Limb (tissue), 2 donors: ENCODE results near the gene TMOD1.
"Not testable (repeated sequence)": the region's sequence is repeated elsewhere in the genome, so short reads cannot be mapped to it uniquely, and the experiment has no call there.

ENCODE experiments used
- DNase-seq, 2 donors: peaks; one replicate each; pipeline ENCODE4 v3.0.0-alpha.2; 2016; ENCODE audit errors: extremely low spot score in 2 of 2

Gene TMOD1

DNA sequence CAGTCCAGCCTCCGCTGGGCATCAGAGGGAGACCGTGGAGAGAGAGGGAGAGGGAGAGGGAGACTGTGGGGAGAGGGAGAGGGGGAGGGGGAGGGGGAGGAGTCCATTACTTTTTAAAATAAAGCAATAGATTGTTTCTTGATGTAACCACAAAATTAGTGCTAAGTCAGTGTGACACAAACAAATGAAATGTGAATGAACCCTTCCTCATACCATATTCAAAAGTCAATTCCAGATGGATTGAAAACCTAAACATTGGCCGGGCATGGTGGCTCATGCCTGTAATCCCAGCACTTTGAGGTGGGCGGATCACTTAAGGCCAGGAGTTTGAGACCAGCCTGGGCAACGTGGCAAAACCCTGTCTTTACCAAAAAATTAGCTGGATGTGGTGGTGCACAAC lies 2.6 kb upstream of the TMOD1 start:
- DNase-seq = not testable (repeated sequence)

GRCh38 chr9:97500263-97500662 lies 1.2 kb upstream of the TMOD1 start:
- no peak for DNase-seq

- DNase-seq = no peak
Observed at GRCh38 chr9:97500765-97501176, 695 bp upstream of the TMOD1 start.

- no peak for DNase-seq
Observed at GRCh38 chr9:97501972-97502221, 431 bp downstream of the TMOD1 start.

- DNase-seq = peak in 1 of 2 donors; percentile 36
Observed at GRCh38 chr9:97502222-97502983, 937 bp downstream of the TMOD1 start.

DNA sequence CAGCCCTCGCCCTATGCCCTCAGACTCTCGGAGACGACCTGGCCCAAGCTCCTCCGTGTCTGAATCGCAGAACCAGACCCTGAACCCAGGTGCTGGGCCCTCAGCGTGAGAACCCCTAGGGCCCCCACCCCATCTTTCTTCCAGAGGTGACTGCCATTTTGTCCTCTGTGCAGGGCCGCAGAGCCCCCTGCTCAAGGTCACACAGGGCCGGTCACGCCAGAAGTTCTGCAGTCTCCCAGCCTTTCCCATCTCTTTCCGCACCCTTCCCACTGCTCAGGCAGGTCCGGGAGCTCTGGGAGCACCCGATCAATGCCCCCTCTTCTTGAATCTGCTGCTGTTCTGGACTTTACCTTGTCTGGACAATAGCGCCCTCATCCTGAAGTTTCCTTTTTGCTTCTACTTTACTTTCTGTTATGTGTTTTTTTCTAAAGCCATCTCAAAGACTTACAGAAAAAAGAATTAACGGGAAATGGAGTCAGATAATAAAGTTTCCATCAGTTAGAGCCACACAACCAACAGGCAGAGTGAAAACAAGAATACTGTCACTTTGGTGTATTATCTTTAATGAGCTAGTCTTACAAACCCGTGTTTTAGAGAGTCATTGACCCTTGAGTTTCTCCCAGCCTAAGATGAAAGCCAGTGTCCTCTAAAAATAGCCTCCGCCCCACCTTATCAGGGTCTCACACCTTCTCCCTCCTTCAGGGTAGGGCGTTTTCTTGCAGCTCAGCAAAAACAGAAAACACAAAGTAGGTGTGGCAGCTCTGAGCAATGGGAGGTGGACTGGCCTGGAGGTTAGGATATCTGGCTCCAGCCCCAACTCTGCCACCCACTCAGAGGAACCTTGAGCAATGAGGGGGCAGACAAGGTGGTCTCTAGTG lies 1.8 kb downstream of the TMOD1 start:
- peak in 1 of 2 donors; percentile 24 for DNase-seq

DNA sequence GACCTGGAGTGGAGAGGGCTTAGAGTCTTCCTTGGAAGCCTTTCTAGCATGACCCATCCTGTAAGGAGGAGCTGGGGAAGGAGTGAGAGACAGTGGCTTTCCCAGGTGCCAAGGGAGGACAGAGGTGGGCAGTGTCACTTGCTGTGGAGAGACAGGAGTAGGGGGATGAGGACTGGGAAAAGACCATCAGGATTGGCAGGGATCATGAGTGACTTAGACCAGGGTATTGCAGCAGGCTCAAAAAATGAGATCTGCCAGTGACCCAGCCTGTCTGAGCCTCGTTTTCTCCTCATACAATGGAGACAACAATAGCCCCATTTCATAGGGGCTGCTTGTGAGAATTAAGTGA lies 2.4 kb downstream of the TMOD1 start:
- DNase-seq = peak in 1 of 2 donors; percentile 12

- peak in 1 of 2 donors; percentile 6 for DNase-seq
Observed at GRCh38 chr9:97504381-97505216, 3.1 kb downstream of the TMOD1 start.

DNA sequence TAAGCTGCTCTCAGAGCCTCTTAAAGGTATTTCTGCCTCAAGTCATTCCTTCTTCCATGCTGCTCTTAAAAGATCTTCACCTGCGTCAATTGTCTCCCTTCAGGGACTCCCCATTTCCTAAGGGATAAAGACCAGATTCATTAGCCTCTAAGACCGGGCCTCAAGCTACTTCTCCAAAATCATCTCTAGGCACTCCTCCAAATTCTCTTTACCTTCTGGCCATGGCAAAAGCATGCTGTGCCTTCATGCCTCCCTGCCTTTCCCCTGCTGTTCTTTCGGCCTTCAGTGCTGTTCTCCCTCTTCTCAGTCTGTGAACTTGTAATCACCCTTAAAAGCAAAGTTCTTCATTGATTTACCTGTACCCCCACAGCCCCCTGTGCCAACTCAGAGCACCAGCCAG lies 4.4 kb downstream of the TMOD1 start:
- DNase-seq = no peak

GRCh38 chr9:97506306-97506705 lies 4.8 kb downstream of the TMOD1 start:
- peak in 1 of 2 donors; percentile 7 for DNase-seq

- no peak for DNase-seq
Observed at GRCh38 chr9:97506787-97507186, 5.3 kb downstream of the TMOD1 start.

- no peak for DNase-seq
Observed at GRCh38 chr9:97507428-97507984, 6.0 kb downstream of the TMOD1 start.

GRCh38 chr9:97508852-97509251 lies 7.4 kb downstream of the TMOD1 start:
- no peak for DNase-seq

DNA sequence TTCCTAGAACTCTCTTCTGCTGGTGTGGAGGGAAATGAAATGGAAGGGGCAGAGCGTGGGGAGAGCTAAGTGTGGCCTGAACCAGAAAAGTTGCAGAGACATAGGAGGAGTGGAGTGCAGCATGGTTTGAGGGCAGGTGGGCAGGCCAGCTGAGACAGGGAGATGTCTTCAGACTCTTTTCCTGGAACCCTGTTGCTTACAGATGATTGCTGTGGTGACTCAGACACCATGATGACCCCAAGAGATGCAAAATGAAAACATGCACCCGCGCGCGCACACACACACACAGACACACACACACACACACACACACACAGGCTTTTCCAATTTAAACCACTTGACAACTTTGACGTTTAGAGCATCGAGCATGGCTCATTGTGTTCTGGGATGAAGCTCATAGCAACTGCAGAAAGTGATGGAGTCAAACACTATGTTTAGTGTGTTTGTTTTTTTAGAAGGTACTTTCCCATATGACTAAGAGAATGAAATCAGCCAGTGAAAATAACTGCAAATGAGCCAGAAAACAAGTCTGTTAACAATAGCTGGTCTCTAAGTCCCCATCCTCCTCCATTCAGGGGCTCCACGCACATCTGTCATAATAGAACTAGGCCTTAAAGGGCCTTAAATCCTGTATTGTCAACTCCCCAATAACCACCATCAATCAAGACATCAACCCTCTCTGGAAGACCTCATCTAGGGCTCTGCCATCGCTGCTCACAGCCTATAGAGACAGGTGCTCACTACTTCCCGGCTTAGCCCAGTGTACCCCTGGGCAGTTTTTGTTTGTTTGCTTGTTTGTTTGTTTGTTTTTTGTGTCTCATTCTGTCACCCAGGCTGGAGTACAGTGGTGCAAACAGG lies 9.6 kb downstream of the TMOD1 start:
- DNase-seq = peak in 1 of 2 donors; percentile 18

DNA sequence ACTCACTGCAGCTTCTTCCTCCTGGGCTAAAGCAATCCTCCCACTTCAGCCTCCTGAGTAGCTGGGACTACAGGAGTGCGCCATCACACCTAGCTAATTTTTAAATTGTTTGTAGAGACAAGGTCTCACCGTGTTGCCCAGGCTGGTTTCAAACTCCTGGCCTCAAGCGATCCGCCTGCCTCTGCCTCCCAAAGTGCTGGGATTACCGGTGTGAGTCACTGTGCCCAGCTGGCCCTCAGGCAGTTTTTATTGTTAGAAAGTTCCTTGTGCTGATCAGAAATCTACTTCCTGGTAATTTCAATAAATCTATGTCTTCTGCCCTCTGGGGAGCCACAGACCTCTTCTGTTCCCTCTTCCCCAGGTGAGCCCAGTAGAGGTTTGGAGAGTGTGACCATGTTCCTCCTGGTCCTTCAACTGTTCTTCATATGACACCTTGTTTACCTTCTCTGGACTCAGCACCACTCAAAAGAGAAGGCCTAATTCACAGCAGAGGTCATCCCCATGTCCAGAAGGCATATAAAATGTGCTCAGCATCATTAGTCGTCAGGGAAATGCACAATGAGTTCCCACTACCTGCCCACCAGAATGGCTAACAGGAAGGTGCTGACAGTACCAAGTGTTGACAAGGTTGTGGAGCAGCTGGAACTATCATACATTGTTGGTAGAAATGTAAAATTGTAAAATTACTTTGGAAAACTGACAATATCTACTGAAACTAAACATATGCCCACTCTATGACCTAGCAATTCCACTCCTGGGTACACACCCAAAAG lies 10.4 kb downstream of the TMOD1 start:
- peak in 1 of 2 donors; percentile 2 for DNase-seq

- peak in 1 of 2 donors; percentile 2 for DNase-seq
Observed at GRCh38 chr9:97512966-97513560, 11.6 kb downstream of the TMOD1 start.

GRCh38 chr9:97514531-97514930 lies 13.1 kb downstream of the TMOD1 start:
- peak in 1 of 2 donors; percentile 17 for DNase-seq

DNA sequence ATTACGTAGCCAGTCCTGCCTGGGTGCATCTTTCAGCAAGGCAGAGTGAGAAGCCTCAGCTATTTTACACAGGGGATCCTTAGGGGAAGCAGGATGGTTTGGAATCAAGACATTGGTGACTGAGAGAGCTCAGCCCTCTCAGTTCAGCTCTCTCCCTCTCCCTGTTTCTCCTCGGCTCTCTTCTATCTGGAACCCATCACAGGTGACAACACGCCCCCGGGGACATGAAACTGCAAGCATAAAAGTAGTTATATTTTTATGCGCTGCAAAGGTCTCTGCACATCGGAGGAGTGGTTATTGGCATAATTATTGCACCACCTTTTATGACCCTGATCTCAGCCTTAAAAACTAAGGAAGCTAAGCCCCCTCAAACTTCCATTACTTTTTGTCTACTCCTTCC lies 14.2 kb downstream of the TMOD1 start:
- no peak for DNase-seq

DNA sequence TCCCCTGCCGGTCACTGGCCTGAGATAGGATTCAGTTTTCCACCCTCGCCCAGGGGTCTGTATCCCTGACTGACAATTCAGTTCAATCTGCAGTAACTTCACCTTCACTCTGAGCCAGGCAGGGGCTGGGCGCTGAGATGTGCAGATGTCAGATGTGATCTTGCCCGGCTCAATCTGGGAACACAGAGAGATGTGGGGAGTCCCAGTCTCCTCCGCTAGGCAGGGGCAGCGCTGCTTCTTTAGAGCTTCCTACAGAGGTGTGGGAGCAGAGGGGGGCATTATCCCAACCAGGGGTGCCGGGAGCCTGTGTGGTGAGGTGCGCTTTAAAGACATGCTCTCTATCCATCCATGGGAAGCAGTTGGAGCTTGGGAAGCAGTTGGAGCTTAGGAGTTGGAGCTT lies 14.6 kb downstream of the TMOD1 start:
- no peak for DNase-seq
